GM12878 (cell line): ENCODE measurements around the gene PSAP. TPM values are rescaled to one million over a fixed set of nuclear protein-coding genes. Genes with fewer than 3 reads are reported as not detected.

Source experiments
- BMI1 ChIP-seq: fragments of 450-650 bp; IDR thresholded peaks from 2 replicates; pipeline ENCODE4 v1.6.1; 2016; ENCODE audit warnings: mild to moderate bottlenecking, moderate library complexity, borderline replicate concordance
- CHD1 ChIP-seq: IDR thresholded peaks from 2 replicates; pipeline ENCODE4 v1.6.1; 2012; ENCODE audit warnings: low read depth, low read length, improper control_type of control experiment
- DPF2 ChIP-seq: fragments of 450-650 bp; IDR thresholded peaks from 2 replicates; pipeline ENCODE4 v1.6.1; 2017; ENCODE audit warnings: mild to moderate bottlenecking
- ETV6 ChIP-seq, 2 experiments: fragments of 450-650 bp in 1 of 2; IDR thresholded peaks in 1 of 2; conservative IDR thresholded peaks in 1 of 2; 2 replicates each; pipeline ENCODE4 v1.6.1; 2014; ENCODE audit warnings: antibody characterized with exemption in 1 of 2, borderline replicate concordance in 1 of 2, low read depth in 1 of 2, mild to moderate bottlenecking in 1 of 2, moderate library complexity in 1 of 2
- HDAC6 ChIP-seq: fragments of 200-600 bp; sonication (generic); IDR thresholded peaks from one replicate; pipeline ENCODE4 v1.8.0; 2017; ENCODE audit warnings: antibody characterized with exemption; ENCODE audit not compliant: unreplicated experiment
- HDGF ChIP-seq: fragments of 450-650 bp; IDR thresholded peaks from 2 replicates; pipeline ENCODE4 v1.6.1; 2016; ENCODE audit warnings: antibody characterized with exemption
- KAT2A ChIP-seq: conservative IDR thresholded peaks from 2 replicates; pipeline ENCODE4 v1.6.1; 2011; ENCODE audit warnings: low read depth, low read length; ENCODE audit not compliant: control insufficient read depth
- KLF5 ChIP-seq: fragments of 450-650 bp; IDR thresholded peaks from 2 replicates; pipeline ENCODE4 v1.6.1; 2014; ENCODE audit warnings: mild to moderate bottlenecking; ENCODE audit not compliant: partially characterized antibody
- LARP7 ChIP-seq: fragments of 450-650 bp; IDR thresholded peaks from 2 replicates; pipeline ENCODE4 v1.6.1; 2017; ENCODE audit warnings: mild to moderate bottlenecking
- NR2C2 ChIP-seq: IDR thresholded peaks from 2 replicates; pipeline ENCODE4 v1.6.1; 2011; ENCODE audit warnings: borderline replicate concordance, low read depth; ENCODE audit not compliant: control insufficient read depth, insufficient read length
- PAX5 ChIP-seq: IDR thresholded peaks from 2 replicates; pipeline ENCODE4 v1.6.1; 2011; ENCODE audit warnings: low read depth, low read length, borderline replicate concordance
- POLR2AphosphoS2 ChIP-seq: IDR thresholded peaks from 2 replicates; pipeline ENCODE4 v1.6.1; 2011; ENCODE audit warnings: low read depth, mild to moderate bottlenecking, low read length, improper control_type of control experiment, moderate library complexity
- POLR2AphosphoS5 ChIP-seq: IDR thresholded peaks from 2 replicates; pipeline ENCODE4 v1.6.1; 2011; ENCODE audit warnings: mild to moderate bottlenecking, low read length, inconsistent platforms
- TAF1 ChIP-seq: IDR thresholded peaks from 2 replicates; pipeline ENCODE4 v1.6.1; 2011; ENCODE audit warnings: mild to moderate bottlenecking, low read depth, low read length, borderline replicate concordance
- TARDBP ChIP-seq: IDR thresholded peaks from 2 replicates; pipeline ENCODE4 v1.6.1; 2016; ENCODE audit warnings: borderline replicate concordance
- ZNF207 ChIP-seq: fragments of 450-650 bp; IDR thresholded peaks from 2 replicates; pipeline ENCODE4 v1.6.1; 2014; ENCODE audit warnings: antibody characterized with exemption, mild to moderate bottlenecking, borderline replicate concordance
- polyA plus RNA-seq, 11 experiments: library from polyadenylated mRNA; depleted of rRNA in 4 of 11; unstranded in 6 of 11; stranded (reverse) in 5 of 11; fragments of >200 nt; fragmentation: Nextera tagmentation in 4 of 11; fragmentation: Illumina TruSeq in 1 of 11; extraction: Ambion mirVana in 4 of 11; extraction: Trizol in 1 of 11; gene quantifications; 1 replicate in 1 of 11; 2 replicates in 10 of 11; pipeline versions ENCODE4 v1.2.1 to v1.2.3, GENCODE V29; 2011 to 2016; ENCODE audit warnings: inconsistent platforms in 2 of 11, missing spikeins in 2 of 11, low read depth in 1 of 11
- total RNA-seq, 4 experiments: library from RNA; depleted of rRNA in 3 of 4; stranded (reverse); fragments of >200 nt in 3 of 4; fragmentation: Illumina TruSeq in 1 of 4; extraction: Trizol in 1 of 4; gene quantifications; 2 replicates each; pipeline versions ENCODE4 v1.2.1 to v1.2.3, GENCODE V29; 2013 to 2021
- TF ChIP-seq, protein P1 (sequence below): fragments of 450-650 bp; IDR thresholded peaks from 2 replicates; pipeline ENCODE4 v1.6.1; 2016; ENCODE audit warnings: mild to moderate bottlenecking, moderate library complexity, borderline replicate concordance
- TF ChIP-seq, protein P2 (sequence below): fragments of 450-650 bp; IDR thresholded peaks from 2 replicates; pipeline ENCODE4 v1.6.1; 2017; ENCODE audit warnings: mild to moderate bottlenecking, moderate library complexity
- TF ChIP-seq, protein P3 (sequence below): fragments of 450-650 bp; IDR thresholded peaks from 2 replicates; pipeline ENCODE4 v1.6.1; 2018; ENCODE audit warnings: mild to moderate bottlenecking, low read depth, moderate library complexity; ENCODE audit not compliant: partially characterized antibody

PSAP gene
- total and polyA plus RNA-seq, 10 of the 15 experiments (the other 5 are each of a cell fraction or from before 2014, with no cell fraction given): 178 to 336 (median 286) TPM

DNA sequence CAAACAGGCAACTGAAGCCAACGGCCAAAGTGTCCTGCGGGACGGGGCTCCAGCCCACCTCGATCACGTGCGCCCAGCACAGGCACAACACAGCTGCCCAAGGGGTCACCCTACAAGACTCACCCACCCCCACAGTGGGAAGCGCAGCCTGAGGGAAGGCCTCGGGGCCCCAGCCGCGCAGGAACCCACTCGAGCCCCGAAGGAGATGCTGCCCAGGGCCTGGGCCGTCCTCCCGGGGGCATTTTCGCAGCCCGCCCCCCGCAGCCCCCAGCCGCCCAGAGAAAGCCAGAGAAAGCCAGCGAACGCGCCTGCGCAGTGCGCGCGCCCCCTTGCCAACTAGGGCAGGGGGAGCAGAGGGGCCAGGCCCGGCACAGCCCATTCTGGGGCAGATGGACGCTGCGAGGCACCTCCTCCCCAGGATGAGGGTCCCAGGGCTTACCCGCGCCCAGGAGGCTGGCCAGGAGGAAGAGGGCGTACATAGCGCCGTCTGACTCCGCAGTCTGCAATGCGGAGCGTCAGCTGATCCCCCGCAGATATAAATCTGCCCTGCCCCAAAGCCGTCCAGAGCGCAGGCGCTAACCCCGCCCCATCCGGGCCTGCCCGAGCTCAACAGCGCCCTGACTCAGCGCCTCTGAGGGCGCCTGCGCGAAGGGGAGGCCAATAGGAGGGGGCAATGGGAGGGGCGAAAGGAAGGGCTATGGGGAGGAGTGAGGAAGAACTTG lies at the start of gene PSAP (continued):
- TF ChIP-seq, protein P1, sequence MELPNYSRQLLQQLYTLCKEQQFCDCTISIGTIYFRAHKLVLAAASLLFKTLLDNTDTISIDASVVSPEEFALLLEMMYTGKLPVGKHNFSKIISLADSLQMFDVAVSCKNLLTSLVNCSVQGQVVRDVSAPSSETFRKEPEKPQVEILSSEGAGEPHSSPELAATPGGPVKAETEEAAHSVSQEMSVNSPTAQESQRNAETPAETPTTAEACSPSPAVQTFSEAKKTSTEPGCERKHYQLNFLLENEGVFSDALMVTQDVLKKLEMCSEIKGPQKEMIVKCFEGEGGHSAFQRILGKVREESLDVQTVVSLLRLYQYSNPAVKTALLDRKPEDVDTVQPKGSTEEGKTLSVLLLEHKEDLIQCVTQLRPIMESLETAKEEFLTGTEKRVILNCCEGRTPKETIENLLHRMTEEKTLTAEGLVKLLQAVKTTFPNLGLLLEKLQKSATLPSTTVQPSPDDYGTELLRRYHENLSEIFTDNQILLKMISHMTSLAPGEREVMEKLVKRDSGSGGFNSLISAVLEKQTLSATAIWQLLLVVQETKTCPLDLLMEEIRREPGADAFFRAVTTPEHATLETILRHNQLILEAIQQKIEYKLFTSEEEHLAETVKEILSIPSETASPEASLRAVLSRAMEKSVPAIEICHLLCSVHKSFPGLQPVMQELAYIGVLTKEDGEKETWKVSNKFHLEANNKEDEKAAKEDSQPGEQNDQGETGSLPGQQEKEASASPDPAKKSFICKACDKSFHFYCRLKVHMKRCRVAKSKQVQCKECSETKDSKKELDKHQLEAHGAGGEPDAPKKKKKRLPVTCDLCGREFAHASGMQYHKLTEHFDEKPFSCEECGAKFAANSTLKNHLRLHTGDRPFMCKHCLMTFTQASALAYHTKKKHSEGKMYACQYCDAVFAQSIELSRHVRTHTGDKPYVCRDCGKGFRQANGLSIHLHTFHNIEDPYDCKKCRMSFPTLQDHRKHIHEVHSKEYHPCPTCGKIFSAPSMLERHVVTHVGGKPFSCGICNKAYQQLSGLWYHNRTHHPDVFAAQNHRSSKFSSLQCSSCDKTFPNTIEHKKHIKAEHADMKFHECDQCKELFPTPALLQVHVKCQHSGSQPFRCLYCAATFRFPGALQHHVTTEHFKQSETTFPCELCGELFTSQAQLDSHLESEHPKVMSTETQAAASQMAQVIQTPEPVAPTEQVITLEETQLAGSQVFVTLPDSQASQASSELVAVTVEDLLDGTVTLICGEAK: no peak
- 0 out of 2 replicates have a peak, but pooled peaks have one; percentile 67 for TF ChIP-seq DPF2
- TF ChIP-seq ETV6 (conservative IDR thresholded peaks at IDR 0.05 in 1 of 2, IDR thresholded peaks at IDR 0.05 in 1 of 2; ENCODE audit: borderline replicate concordance in 1 of 2, low read depth in 1 of 2): no peak
- TF ChIP-seq KLF5: no peak
- peak; percentile 56 for TF ChIP-seq HDGF
- TF ChIP-seq CHD1: 0 out of 2 replicates have a peak, but pooled peaks have one; percentile 20
- TF ChIP-seq TARDBP: no peak
- no peak for TF ChIP-seq PAX5
- TF ChIP-seq, protein P2, sequence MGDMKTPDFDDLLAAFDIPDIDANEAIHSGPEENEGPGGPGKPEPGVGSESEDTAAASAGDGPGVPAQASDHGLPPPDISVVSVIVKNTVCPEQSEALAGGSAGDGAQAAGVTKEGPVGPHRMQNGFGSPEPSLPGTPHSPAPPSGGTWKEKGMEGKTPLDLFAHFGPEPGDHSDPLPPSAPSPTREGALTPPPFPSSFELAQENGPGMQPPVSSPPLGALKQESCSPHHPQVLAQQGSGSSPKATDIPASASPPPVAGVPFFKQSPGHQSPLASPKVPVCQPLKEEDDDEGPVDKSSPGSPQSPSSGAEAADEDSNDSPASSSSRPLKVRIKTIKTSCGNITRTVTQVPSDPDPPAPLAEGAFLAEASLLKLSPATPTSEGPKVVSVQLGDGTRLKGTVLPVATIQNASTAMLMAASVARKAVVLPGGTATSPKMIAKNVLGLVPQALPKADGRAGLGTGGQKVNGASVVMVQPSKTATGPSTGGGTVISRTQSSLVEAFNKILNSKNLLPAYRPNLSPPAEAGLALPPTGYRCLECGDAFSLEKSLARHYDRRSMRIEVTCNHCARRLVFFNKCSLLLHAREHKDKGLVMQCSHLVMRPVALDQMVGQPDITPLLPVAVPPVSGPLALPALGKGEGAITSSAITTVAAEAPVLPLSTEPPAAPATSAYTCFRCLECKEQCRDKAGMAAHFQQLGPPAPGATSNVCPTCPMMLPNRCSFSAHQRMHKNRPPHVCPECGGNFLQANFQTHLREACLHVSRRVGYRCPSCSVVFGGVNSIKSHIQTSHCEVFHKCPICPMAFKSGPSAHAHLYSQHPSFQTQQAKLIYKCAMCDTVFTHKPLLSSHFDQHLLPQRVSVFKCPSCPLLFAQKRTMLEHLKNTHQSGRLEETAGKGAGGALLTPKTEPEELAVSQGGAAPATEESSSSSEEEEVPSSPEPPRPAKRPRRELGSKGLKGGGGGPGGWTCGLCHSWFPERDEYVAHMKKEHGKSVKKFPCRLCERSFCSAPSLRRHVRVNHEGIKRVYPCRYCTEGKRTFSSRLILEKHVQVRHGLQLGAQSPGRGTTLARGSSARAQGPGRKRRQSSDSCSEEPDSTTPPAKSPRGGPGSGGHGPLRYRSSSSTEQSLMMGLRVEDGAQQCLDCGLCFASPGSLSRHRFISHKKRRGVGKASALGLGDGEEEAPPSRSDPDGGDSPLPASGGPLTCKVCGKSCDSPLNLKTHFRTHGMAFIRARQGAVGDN: peak; percentile 76
- peak; percentile 98 for TF ChIP-seq POLR2AphosphoS5
- TF ChIP-seq BMI1: no peak
- TF ChIP-seq NR2C2: no peak
- no peak for TF ChIP-seq KAT2A
- peak; percentile 95 for TF ChIP-seq POLR2AphosphoS2
- TF ChIP-seq, protein P3, sequence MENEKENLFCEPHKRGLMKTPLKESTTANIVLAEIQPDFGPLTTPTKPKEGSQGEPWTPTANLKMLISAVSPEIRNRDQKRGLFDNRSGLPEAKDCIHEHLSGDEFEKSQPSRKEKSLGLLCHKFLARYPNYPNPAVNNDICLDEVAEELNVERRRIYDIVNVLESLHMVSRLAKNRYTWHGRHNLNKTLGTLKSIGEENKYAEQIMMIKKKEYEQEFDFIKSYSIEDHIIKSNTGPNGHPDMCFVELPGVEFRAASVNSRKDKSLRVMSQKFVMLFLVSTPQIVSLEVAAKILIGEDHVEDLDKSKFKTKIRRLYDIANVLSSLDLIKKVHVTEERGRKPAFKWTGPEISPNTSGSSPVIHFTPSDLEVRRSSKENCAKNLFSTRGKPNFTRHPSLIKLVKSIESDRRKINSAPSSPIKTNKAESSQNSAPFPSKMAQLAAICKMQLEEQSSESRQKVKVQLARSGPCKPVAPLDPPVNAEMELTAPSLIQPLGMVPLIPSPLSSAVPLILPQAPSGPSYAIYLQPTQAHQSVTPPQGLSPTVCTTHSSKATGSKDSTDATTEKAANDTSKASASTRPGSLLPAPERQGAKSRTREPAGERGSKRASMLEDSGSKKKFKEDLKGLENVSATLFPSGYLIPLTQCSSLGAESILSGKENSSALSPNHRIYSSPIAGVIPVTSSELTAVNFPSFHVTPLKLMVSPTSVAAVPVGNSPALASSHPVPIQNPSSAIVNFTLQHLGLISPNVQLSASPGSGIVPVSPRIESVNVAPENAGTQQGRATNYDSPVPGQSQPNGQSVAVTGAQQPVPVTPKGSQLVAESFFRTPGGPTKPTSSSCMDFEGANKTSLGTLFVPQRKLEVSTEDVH: no peak
- TF ChIP-seq LARP7: peak; percentile 70
- peak; percentile 88 for TF ChIP-seq TAF1
- peak; percentile 75 for TF ChIP-seq HDAC6
- no peak for TF ChIP-seq ZNF207
